EL (cell line): Measurements from ENCODE around the gene PNMA6E.
A peak's percentile ranks its signal among the peaks of the same experiment; 100 is the strongest.
"Not testable (repeated sequence)": the region's sequence is repeated elsewhere in the genome, so short reads cannot be mapped to it uniquely, and the experiment has no call there.

Source experiments
- DNase-seq: peaks from one replicate; pipeline ENCODE4 v3.0.0-alpha.2; 2016

The PNMA6E gene

DNA sequence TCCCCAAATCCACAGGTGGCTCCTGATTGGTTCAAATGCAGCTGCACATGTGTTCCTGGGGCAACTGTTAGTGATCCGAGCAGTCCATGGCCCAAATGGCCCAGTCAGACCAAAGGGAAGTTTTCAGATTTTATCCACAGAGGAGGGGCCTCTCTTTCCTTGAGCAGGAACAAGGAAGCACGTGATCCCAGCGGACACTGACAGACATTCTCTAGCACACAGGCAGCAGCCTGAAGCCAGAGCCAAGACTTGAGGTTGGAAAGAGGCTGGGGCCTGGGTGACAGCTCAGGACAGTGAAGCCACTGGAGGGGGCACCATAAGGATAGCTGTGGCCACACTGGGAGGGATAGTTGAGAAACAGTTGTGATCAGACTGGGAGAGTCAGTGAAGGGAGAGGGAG, 6.6 kb upstream of the PNMA6E start:
- DNase-seq, result no peak

DNA sequence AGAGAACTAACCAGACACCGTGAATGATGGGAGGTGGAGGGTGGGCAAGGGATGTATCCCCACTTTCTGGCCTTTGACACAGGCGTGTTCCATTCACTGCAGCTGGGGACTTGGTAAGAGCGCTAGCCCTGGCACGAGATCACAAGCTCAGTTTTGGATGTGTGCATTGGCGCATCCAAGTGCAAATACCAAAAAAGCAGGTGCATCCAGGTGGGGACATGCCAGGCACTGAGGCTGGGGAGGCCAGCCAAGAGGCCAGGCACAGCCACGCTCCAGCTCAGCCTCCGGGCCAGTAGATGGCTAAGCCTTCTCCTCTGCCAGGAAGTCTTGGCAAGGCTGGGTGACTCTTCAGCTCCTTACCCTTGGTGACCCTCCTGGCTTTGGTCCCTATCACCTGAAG, 5.8 kb upstream of the PNMA6E start:
- DNase-seq, result no peak

DNA sequence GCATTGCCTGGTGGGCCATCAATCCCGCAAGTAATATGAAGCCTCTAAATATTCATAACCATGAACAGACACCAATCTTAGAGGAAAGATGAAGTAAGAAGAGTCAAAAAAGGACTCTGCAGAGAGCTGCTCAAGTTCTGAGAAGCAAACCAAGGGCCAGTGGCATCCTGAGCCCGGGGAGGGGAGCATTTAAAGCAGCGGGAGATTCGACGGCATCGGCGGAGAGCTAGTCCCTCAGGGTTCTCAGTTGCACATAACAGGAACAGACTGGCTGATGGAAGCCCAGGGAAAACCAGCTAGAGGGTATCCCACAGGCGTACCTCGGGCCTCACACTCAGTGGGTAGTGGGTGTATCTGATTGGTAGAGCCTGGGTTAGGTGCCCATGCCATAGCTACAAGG, 4.9 kb upstream of the PNMA6E start:
- DNase-seq, result no peak

DNA sequence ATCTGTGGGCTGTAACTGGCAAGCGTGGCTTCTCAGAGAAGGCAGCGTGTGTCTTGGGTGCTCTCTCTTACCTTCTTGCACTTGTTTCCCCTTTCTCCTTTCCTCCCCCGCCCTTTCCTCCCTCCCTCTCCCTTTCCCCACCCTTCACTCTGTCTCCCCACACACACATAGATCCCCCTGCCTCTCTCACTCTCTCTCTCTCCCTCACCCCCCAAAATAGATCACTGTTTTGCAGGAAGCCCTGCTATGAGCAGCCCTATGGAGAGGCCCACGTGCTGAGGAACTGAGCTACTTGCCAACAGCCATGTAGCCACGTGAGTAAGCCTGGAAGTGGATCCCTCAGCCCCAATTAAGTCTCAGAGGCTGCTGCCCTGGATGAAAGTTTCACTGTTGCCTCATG, 4.3 kb upstream of the PNMA6E start:
- no peak for DNase-seq

DNA sequence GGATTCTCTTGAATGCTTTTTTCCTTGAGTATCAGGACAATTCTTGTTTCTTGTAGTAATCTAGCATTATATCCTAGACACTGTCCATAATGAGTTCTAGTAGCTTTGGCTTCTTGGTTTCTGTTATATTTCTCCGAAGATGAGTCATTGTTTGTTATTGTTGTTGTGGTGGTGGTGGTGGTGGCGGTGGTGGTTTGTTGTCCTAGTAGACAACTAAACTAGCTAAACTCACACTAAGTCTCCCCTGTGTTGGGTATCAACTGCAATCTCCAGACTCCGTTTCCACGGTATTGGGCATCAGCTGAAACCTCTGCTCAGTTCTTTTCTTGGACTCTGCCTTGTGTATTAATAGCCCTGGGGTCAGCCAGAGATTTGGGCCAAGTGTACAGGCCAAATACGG, 3.2 kb upstream of the PNMA6E start:
- DNase-seq, result not testable (repeated sequence)

DNA sequence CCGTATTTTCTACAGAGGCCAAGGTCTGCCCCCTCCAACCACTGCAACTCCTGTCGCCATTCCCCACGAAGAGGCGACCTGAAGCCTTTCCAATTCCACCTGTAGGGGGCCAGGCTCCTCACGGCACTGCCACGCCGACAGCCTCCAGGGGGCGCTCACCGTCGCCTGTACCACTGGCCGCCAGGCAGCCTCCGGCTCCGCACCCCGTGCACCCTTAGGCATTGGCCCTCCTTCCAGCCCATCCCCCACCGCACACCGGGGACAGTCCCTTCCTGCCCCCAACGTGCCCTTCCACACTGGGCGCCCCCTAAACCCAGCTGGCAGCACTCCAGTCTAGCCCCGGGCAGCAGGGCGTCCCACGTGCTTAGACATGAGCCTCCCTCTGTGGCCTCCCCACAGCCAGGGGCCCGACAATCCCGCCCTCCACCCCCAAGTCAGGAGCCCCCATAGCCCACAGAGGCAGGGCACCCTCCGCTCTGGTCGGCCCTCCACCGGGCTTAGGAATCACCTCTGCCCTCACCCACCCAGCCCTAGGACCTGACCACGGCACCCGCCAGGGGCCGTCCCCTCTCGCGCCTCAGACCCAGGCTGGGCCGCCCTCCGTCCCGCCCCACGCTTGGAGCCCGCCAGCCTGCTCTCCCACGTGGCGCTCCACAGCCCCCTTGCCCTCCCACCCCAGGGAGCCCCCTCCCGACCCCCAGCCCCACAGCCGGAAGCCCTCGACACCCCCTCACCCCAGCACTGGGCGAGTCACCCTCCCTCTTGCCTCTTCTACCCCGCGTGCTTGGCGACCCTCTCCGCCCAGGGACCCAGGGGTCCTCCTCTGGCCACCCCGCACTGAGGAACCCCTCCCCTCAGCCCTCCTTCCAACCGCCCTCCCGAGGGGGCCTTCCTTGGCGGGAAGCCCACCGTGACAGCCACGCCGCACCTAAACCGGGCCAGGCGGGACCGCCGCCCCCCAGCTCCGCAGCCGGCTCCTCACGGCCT, 711 bp downstream of the PNMA6E start:
- peak; percentile 8 for DNase-seq

DNA sequence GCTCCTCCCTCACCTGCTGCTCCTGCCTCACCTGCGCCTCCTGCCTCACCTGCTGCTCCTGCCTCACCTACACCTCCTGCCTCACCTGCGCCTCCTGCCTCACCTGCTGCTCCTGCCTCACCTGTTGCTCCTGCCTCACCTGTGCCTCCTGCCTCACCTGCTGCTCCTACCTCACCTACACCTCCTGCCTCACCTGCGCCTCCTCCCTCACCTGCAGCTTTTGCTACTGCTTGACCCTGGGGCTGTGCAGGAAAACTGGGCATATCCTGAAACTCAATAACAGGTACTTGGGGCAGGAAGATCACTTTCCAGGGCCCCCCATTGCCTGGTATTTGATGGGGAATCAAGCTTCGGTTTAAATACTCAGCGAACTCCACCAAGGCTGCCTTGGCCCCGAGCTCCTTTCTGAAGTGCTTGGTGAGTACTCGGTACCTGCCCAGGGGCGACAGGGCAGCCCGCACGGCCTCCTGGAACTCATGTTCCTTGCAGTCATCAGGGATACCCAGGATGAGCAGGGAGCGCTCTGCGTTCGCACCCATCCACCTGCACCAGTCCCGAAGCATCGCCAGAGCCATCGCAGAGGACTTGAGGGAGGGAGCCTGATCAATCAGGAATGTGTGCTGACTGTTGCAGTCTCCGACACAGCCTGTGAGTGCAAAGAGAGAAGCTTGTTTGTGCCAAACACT, 2.7 kb downstream of the PNMA6E start:
- DNase-seq, result no peak

DNA sequence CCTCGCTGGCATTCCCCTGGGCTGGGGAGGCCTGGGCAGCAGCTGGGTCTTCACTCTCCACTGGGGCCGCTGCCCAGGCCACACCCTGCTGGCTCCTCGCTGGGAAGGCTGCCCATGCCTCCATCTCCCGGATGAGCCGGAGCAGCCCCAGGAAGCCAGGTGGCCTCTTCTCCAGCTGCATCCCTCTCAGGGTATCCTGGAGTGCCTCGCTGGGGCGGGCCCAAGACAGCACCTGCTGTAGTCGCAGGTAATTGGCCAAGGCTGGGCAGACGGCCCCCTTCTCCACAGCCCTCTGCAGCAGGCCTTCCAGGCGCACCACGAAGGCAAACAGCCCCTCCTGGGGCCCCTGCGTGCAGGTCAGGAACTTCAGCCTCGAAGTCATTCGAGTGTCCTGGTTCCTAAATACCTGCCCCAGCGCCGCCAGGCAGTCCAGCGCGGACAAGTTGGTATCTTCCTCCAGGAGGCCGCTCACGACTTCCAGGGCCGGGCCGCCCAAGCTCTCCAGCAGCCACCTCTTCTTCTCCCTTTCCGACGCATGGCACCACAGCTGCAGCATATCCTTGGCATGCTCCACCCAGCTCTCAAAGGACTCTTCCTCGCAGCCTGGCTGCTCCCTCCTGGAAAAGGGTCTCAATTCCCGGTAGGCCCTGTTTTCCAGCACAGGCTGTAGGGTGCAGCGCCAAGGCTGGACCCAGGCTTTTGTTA, 3.7 kb downstream of the PNMA6E start:
- DNase-seq, result no peak

DNA sequence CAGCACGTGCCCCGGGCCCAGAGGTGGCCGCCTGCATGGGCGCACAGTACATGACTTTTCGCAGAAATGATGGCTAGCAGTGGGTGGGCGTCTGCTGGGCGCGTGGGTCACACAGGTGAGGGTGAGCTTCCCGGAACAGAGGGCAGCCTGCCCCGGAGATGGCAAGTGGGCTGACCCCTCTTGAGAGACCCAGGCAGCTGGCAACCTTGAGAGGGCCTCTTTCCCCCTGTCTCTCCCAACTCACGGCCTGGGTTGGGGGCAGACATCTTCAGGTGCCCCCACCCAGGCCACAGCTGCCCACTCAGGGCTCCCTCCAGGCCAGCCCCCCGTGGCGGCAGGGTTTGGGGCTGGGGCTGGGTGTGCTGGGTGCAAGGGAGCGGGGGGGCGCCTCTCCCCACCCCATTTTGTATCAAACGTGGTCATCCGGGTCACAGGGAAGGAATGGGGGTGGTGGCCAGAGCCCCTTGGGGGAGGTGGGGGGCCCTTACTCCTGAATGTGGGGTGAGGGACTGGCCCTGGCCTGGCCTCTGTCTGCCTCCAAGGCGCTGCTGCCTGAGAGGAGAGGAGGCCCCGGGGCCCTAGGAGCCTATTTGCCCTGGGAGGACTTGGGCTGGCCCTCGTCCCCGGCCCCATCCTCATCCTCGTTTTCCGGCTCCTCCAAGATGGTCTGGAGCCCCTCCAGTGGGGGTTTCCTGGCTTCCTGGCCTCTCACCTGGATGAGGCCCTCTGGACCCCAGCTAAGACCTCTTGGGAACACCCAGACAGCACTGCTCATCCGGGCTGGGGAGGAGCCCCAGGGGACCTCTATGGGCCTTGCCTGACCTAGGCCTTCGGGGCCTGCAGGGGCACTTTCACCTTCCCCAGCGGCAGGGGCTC, 4.6 kb downstream of the PNMA6E start:
- DNase-seq, result no peak

DNA sequence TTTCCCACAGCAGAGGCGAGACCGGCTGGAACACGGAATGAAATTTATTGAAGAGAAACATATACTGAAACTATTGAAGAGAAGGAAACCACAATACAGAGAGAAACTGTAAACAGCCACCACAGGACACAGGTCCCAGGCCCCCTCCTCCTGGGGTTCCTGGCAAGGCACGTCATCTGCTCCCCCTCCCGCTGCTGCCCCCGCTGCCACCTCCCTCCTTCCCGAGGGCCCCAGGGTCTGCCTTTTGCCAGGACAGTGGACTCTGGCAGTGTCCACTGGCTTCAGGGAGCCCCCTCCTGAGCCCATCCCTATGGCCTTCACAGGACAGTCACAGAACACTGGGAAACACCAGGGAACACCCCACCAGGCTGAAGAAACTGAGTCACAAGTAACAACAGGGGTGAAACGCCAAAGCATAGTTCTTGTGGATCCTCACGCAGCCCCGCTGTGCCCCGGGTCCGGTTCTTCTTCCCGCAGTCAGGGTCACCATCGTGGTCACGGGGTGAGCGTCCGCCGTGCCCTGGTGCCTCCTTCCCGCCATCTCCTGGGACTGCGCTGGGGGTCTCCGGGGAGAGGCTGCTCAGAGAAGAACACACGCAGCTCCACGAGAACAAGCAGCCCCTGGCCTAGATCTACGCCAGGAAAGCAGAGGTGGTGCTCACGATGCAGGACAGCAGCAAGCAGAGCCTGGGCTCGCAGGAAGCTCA, 5.4 kb downstream of the PNMA6E start:
- no peak for DNase-seq

DNA sequence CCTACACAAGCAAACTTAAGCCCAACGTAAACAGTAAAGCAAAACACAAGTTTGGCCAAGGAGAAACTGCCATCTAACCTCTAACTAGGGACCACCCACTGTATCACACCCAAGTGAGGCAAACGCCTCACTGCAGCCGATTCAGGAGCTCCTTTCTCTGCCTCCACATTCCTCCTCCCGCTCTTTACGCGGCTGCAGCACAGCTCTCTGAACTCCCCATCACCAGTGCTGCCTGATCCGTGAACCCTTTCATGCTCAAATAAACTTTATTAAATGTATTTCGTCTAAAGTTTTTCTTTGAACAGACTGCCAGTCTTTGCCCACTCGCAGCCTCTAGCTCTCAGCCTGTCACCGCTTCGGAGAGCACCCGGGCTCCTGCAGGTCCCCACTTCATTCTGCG, 6.5 kb downstream of the PNMA6E start:
- no peak for DNase-seq

DNA sequence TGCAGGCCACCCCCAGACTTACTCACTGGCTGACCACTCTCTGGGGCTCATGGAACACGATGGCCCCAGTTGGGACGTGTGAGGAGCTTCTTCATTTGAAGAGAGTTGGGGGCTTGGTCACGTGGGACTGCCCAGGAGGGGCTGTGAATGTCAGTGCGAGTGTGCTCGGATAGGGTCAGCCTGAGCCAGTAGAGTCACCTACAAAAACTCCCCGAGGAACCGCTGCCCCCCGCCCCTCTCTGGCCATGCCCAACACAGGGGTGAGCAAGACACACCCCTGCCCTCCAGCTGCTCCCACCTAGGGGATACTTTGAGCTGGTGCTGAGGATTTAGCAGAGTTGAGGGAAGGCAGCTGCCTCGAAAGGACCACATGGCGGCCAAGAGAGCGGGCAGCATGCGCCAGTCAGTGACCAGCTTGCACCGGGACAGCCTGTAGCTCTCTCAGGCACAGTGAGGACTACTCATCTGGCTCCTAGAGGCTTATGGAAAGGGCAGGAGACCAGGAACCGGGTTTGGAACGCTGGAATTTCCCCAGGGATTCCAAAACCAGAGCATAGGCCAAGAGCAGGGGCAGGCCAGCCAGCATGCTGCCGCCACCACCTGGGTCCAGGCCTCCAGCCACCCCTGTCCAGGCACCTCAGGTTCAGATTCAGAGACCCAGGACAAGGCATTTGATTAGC, 8.4 kb downstream of the PNMA6E start:
- no peak for DNase-seq

DNA sequence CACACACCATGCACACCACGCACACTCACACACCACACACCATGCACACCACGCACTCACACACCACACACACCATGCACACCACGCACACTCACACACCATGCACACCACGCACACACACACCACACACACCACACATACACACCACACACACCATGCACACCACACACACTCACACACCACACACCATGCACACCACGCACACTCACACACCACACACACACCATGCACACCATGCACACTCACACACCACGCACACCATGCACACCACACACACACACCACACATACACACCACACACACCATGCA, 11.7 kb downstream of the PNMA6E start:
- DNase-seq, result not testable (repeated sequence)

DNA sequence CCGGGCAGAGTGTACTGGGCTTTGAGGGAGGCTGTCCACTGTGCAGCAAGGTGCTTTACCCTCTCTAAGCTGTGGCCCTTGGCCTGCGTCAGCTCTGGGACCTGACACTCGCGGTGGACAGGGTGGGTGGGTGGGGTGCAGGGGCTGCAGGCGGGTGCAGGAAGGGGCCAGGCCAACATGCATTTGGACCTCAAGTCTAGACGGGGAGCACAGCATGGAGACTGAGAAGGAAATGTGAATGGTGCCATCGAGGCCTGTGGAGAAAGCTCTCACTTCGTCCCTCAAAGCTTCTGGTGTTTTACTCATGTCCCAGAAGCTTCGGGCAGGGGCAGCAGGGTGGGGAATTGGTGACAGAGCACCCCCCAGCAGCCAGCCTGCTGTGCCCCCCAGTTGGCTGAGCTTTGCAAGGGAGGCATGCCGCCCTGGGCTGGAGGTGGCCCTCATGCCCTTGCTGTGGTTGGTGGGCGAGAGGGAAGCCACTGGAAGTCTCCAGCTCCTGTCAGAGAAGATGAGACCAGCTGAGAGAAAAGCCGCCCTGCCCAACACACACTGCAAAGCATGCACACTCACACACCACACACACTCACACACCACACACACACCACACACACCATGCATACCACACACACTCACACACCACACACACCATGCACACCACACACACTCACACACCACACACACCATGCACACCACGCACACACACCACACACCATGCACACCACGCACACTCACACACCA, 12.3 kb downstream of the PNMA6E start:
- no peak for DNase-seq

DNA sequence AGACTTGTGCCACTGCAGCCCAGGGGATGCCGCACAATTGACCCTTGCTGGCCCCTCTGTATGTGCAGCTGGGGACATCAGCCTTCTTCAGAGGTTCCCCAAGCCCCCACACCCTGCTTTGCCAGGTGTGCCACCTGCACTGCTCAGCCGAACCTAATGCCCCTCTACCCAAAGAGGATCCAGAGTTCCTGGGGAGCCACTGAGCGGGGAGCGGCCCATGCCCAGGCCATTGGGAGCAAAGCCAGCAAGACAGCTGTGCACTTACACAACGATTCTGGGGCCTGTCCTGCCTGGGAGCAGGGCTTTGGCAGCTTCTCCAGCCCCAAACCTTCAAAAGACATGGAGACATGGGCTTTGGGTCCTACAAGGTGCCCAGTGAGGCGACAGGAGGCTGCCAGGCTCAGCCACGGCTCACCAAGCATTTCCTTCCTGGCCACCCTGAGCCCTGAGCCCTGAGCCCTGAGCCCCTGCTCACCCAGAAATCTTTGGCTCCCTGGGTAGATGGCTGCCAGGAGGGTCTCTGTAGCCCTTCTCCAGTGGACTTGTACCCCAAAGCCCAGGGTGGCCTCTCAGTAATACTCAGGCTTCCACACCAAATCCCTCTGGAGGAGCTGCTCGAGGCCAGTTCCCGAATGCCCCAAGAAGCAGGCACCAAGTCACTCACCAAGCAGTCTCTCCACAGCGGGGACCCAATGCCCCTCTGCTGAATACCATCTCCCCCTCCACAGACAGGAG, 13.0 kb downstream of the PNMA6E start:
- no peak for DNase-seq

DNA sequence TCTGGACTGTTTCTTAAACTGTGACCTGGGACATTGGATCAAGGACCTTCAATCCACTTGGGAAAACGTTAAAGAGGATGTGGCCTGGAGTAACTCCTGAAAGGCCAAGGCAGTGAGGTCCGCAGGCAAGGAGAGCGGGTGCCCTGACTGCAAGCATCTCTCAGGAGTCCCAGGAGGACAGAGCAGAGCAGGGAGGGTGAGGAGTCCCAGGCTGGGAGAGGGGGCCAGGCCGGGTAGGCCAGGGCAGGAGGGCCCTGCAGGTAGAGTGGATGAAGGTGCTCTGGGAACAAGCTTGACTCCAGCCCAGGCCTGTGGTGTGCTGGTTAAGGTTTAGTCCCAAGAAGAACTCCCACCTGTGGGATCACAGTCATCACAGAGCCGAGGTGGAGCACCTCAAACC, 13.8 kb downstream of the PNMA6E start:
- DNase-seq, result no peak

DNA sequence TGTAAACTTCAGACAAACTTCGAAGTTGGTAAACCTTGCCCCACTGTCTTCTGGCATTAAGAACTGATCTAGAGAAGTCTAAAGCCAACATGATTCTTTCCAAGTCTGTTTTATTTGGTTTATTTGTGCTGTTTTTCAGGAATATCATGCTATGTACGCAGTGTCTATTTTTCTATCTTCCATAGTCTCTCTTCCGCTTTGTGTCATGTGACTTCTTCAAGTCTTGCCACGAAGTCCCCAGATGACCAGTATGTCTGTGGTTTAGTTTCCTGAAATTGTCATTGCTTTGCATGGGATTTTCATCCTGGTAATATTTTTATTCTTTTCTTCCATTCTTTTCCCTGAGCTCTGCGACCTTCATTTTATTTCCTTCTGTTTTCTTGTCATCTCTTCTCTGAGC, 15.1 kb downstream of the PNMA6E start:
- DNase-seq, result no peak

DNA sequence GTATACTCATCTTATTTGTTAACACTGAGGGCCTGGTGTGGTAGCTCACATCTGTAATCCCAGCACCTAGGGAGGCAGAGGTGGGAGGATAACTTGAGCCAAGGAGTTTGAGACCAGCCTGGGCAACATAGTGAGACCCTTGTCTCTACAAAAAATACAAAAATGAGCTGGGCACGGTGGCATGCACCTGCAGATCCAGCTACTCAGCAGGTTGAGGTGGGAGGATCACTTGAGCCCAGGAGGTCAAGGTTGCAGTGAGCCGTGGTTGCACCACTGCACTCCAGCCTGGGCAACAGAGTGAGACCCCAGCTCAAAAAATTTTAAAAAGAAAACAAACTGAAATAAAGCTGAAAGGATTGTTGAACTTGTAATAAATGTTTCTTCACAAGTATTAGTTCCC, 16.2 kb downstream of the PNMA6E start:
- not testable (repeated sequence) for DNase-seq

DNA sequence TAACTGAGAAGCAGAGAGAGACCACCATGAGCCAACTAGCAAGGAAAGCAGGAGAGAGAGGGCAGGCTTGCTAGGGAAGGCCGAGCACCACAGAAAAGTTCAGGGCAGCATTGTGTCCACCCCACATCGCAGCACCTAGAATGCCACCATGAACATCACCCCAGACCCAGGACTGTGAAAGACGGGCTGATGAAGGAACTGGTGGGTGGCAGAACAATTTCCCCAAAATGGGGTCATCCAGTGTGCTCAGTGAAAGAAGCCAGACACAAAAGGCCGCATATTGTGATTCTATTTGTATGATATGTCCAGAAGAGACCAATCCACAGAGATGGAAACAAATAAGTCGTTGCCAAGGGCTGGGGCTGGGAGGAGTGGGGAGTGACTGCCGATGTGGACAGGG, 16.8 kb downstream of the PNMA6E start:
- DNase-seq, result no peak
